HepG2 (cell line): ENCODE measurements around the gene SOHLH2.

ENCODE experiments used
- CREB1 ChIP-seq, 2 experiments: fragments of 450-650 bp in 1 of 2; IDR thresholded peaks; 2 replicates each; pipeline ENCODE4 v1.6.1; 2016 to 2017; ENCODE audit warnings: control low read depth in 1 of 2, mild to moderate bottlenecking in 1 of 2, missing compliant biosample characterization in 1 of 2, missing genetic modification characterization in 1 of 2
- CTCF ChIP-seq: sonication (generic); formaldehyde crosslinking; IDR thresholded peaks from 2 replicates; pipeline ENCODE4 v1.5.0; 2020; ENCODE audit warnings: mild to moderate bottlenecking, missing genetic modification reagents, moderate library complexity
- MED8 ChIP-seq: sonication (generic); formaldehyde crosslinking; IDR thresholded peaks from 2 replicates; pipeline ENCODE4 v1.8.1; 2023; ENCODE audit warnings: mild to moderate bottlenecking, missing genetic modification reagents; ENCODE audit not compliant: insufficient replicate concordance
- SMAD1 ChIP-seq: sonication (generic); formaldehyde crosslinking; IDR thresholded peaks from 2 replicates; pipeline ENCODE4 v1.4.0; 2020; ENCODE audit warnings: missing genetic modification reagents, low read depth, mild to moderate bottlenecking, borderline replicate concordance
- ZNF761 ChIP-seq: sonication (generic); formaldehyde crosslinking; conservative IDR thresholded peaks from 2 replicates; pipeline ENCODE4 v1.4.0; 2020; ENCODE audit warnings: mild to moderate bottlenecking, missing genetic modification reagents

- TF ChIP-seq SMAD1 (CRISPR knock-in tag) (no peak), ZNF761 (no peak), CREB1 (IDR thresholded peaks at IDR 0.05) (no peak), CREB1 (CRISPR knock-in tag; IDR thresholded peaks at IDR 0.05) (no peak), CTCF (no peak), MED8 (no peak)
These were observed 39.4 kb downstream of the SOHLH2 start for GRCh38 chr13:36174923-36175322.
